Thyroid gland (tissue), 4 donors: ENCODE measurements around the gene AMER2.

ENCODE experiments used
- CTCF ChIP-seq, 6 experiments: fragments of 200-600 bp in 3 of 6; fragments of 450-650 bp in 3 of 6; sonication (generic) in 3 of 6; IDR thresholded peaks; one replicate each; pipeline ENCODE4 v1.5.1; 2016 to 2019; ENCODE audit warnings: antibody characterized with exemption in 6 of 6, mild to moderate bottlenecking in 2 of 6, inconsistent platforms in 1 of 6, moderate library complexity in 1 of 6
- POLR2A ChIP-seq, 2 donors: fragments of 450-650 bp; IDR thresholded peaks; one replicate each; pipeline ENCODE4 v1.6.1; 2017; ENCODE audit warnings: antibody characterized with exemption in 2 of 2, mild to moderate bottlenecking in 2 of 2, moderate library complexity in 1 of 2

- no peak for TF ChIP-seq POLR2A (IDR thresholded peaks at IDR 0.05)
- no peak for TF ChIP-seq CTCF (IDR thresholded peaks at IDR 0.05)
Measured at GRCh38 chr13:25190771-25191170, 18.7 kb upstream of the AMER2 start.
